Karpas-422 (cell line): ENCODE measurements around the gene MCC. TPM values are rescaled to one million over a fixed set of nuclear protein-coding genes. Genes with fewer than 3 reads are reported as not detected.

ENCODE experiments used
- DNase-seq: peaks from one replicate; pipeline ENCODE4 v3.0.0-alpha.2; 2015
- H2AFZ ChIP-seq: fragments of 200-600 bp; sonication (generic); 2 replicates; pipeline ENCODE4 v1.6.1; 2014; ENCODE audit warnings: antibody characterized with exemption, low read length, mixed read lengths
- H3K27ac ChIP-seq: fragments of 200-600 bp; sonication (generic); 2 replicates; pipeline ENCODE4 v1.5.1; 2014; ENCODE audit warnings: mild to moderate bottlenecking, low read length, moderate library complexity
- H3K27me3 ChIP-seq: fragments of 200-600 bp; sonication (generic); 2 replicates; pipeline ENCODE4 v1.6.1; 2014; ENCODE audit warnings: low read length, mixed read lengths
- H3K36me3 ChIP-seq: fragments of 200-600 bp; sonication (generic); 2 replicates; pipeline ENCODE4 v1.6.1; 2014; ENCODE audit warnings: low read length, mixed read lengths; ENCODE audit not compliant: insufficient read depth
- H3K4me1 ChIP-seq: fragments of 200-600 bp; sonication (generic); 2 replicates; pipeline ENCODE4 v1.6.1; 2014; ENCODE audit warnings: mild to moderate bottlenecking, low read length, mixed read lengths
- H3K4me2 ChIP-seq: fragments of 200-600 bp; sonication (generic); 2 replicates; pipeline ENCODE4 v1.6.1; 2014; ENCODE audit warnings: low read length, low read depth, mild to moderate bottlenecking; ENCODE audit not compliant: poor library complexity, severe bottlenecking
- H3K4me3 ChIP-seq: fragments of 200-600 bp; sonication (generic); 2 replicates; pipeline ENCODE4 v1.5.1; 2014; ENCODE audit warnings: mild to moderate bottlenecking, antibody characterized with exemption, low read length, mixed read lengths
- H3K79me2 ChIP-seq: fragments of 200-600 bp; sonication (generic); 2 replicates; pipeline ENCODE4 v1.6.1; 2014; ENCODE audit warnings: mild to moderate bottlenecking, low read length, mixed read lengths
- H3K9ac ChIP-seq: fragments of 200-600 bp; sonication (generic); 2 replicates; pipeline ENCODE4 v1.6.0; 2014; ENCODE audit warnings: low read length
- H3K9me2 ChIP-seq: fragments of 200-600 bp; sonication (generic), shearing (Covaris generic); replicated peaks from 2 replicates; pipeline ENCODE4 v1.6.0; 2014; ENCODE audit warnings: mild to moderate bottlenecking, low read length, moderate library complexity; ENCODE audit not compliant: insufficient read depth
- H3K9me3 ChIP-seq: fragments of 300-700, 200-600 bp; sonication (generic); 2 replicates; pipeline ENCODE4 v1.6.1; 2014; ENCODE audit warnings: low read length, mixed read lengths
- H4K20me1 ChIP-seq: fragments of 200-600 bp; sonication (generic); 2 replicates; pipeline ENCODE4 v1.6.1; 2014; ENCODE audit warnings: mild to moderate bottlenecking, antibody characterized with exemption, low read length, low read depth; ENCODE audit not compliant: insufficient read depth
- total RNA-seq: library from RNA; depleted of rRNA; stranded (reverse); fragments of >200 nt; shearing (Covaris generic); gene quantifications from 2 replicates; pipeline ENCODE4 v1.2.3, GENCODE V29; 2014; ENCODE audit warnings: low replicate concordance

Gene MCC
- total RNA-seq, 1 experiment from 2014 or later, result 5.5 TPM

DNA sequence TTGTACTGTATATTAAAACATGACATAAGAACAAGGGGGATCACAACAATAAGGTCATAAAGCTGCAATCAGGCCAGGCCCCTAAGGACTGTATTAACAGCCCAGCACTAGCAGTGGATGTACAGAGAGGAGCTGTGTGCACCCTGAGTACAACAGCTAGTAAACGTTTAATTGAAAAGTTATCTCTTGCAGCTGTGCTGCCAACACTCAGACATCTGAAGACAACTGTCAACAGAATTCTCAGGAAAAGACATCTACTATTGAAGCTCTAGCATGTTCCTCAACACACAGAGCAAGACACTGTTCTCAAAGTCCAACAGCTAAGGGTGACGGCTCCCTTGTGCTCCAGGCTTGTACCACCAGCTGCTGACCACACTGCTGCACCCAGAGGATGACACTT is 312.1 kb downstream of the MCC start:
- Histone ChIP-seq H3K27ac (no peak overlapping the region), H3K9me2 (no peaks in the 10 kb centered on the region), H3K9me3 (no peaks in the 10 kb centered on the region), H3K4me2 (no peak overlapping the region), H3K9ac (no peak overlapping the region), H3K4me3 (no peak overlapping the region), H3K79me2 (no peaks in the 10 kb centered on the region), H4K20me1 (no peaks in the 10 kb centered on the region), H3K36me3 (no peaks in the 10 kb centered on the region), H2AFZ (no peak overlapping the region), H3K4me1 (peaks cover 14% of the 10 kb centered on the region), H3K27me3 (no peaks in the 10 kb centered on the region)
- no peak for DNase-seq

DNA sequence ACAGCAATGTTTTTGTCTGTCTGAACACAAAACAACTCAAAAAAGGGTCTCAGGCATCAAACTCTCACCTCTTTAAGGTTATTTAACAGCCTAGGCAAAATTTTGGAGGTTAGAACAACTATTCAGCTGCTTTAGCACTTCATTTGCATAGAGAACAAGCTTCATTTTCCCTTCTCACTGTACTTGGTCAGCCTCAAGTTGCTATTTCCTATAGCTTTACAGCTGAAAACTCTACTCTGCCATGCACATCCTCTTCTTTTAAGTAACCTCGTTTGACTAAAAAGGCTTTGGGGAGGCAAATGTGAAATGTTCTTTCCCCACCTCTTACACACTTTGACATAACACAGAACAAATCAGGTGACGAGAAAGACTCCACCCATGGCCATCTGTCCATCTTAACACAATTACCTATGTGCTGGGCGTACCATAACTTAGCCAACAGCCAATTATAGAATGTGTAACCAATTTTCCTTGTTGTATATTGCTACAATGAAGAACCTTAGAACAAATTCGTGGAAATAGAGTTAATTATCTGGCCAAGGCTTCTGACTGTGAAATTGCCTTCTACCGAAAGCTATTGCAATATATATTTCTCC is 315.9 kb downstream of the MCC start:
- peaks cover 18% of the 10 kb centered on the region for H3K4me1 ChIP-seq
- H2AFZ ChIP-seq, result no peak overlapping the region
- no peaks in the 10 kb centered on the region for H4K20me1 ChIP-seq
- no peaks in the 10 kb centered on the region for H3K9me2 ChIP-seq
- H3K79me2 ChIP-seq, result no peaks in the 10 kb centered on the region
- 0 out of 2 replicates have a peak, but pooled peaks cover 2% of the 10 kb centered on the region for H3K27me3 ChIP-seq
- H3K9me3 ChIP-seq, result no peaks in the 10 kb centered on the region
- DNase-seq, result peak; percentile 60
- no peaks in the 10 kb centered on the region for H3K36me3 ChIP-seq
- no peak overlapping the region for H3K9ac ChIP-seq
- no peak overlapping the region for H3K4me2 ChIP-seq
- no peak overlapping the region for H3K4me3 ChIP-seq
- H3K27ac ChIP-seq, result no peak overlapping the region

DNA sequence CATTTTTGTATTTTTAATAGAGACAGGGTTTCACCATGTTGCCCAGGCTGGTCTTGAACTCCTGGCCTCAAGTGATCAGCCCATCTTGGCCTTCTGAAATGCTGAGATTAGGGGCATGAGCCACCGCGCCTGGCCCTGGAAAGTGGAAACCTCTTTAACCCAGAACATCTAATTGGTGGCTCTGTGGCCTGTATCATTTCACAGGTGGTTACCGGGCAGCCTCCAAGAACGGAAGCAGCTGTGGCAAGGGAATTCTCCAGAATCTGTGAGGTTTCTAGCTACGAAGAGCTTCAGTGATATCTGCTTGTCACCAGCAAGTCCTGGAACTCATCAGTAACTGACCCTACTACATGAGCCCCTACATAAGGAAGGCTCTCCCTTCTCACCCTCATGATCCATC is 316.7 kb downstream of the MCC start:
- Histone ChIP-seq H3K79me2 (no peaks in the 10 kb centered on the region), H3K9ac (no peak overlapping the region), H3K9me2 (no peaks in the 10 kb centered on the region), H3K4me1 (peaks cover 18% of the 10 kb centered on the region), H3K27me3 (0 out of 2 replicates have a peak, but pooled peaks cover 2% of the 10 kb centered on the region), H4K20me1 (no peaks in the 10 kb centered on the region), H3K9me3 (no peaks in the 10 kb centered on the region), H3K4me2 (no peak overlapping the region), H2AFZ (no peak overlapping the region), H3K4me3 (no peak overlapping the region), H3K27ac (no peak overlapping the region), H3K36me3 (no peaks in the 10 kb centered on the region)
- DNase-seq, result no peak

GRCh38 chr5:113170707-113171106 is 317.5 kb downstream of the MCC start:
- H3K4me2 ChIP-seq, result no peak overlapping the region
- no peaks in the 10 kb centered on the region for H3K36me3 ChIP-seq
- no peak overlapping the region for H3K4me3 ChIP-seq
- peaks cover 18% of the 10 kb centered on the region for H3K4me1 ChIP-seq
- H4K20me1 ChIP-seq, result no peaks in the 10 kb centered on the region
- DNase-seq, result no peak
- H3K79me2 ChIP-seq, result no peaks in the 10 kb centered on the region
- no peaks in the 10 kb centered on the region for H3K9me2 ChIP-seq
- H2AFZ ChIP-seq, result no peak overlapping the region
- H3K9me3 ChIP-seq, result no peaks in the 10 kb centered on the region
- no peak overlapping the region for H3K9ac ChIP-seq
- 0 out of 2 replicates have a peak, but pooled peaks cover 2% of the 10 kb centered on the region for H3K27me3 ChIP-seq
- no peak overlapping the region for H3K27ac ChIP-seq

DNA sequence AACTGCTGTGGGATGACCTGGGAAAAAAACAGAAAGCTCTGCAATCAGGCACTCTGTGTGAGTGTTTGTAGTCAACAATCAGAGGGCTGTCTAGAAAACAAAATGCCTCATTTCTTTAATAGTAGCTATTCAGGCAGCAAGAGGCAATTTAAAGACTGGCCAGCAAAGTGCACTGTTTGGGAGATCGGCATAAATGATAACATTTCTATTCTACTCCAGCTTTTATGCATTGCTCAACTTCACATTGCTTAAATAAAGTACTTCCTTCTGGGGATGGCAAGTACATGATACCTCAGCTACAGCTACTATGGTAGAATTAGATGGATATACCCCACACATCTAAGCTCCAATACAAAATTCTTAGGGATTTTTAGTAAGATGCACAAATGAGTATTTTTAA is 318.5 kb downstream of the MCC start:
- Histone ChIP-seq H3K79me2 (no peaks in the 10 kb centered on the region), H3K4me2 (no peak overlapping the region), H3K9me3 (no peaks in the 10 kb centered on the region), H4K20me1 (no peaks in the 10 kb centered on the region), H3K9me2 (no peaks in the 10 kb centered on the region), H2AFZ (no peak overlapping the region), H3K4me1 (peaks cover 18% of the 10 kb centered on the region), H3K36me3 (no peaks in the 10 kb centered on the region), H3K4me3 (no peak overlapping the region), H3K27me3 (0 out of 2 replicates have a peak, but pooled peaks cover 2% of the 10 kb centered on the region), H3K9ac (no peak overlapping the region), H3K27ac (no peak overlapping the region)
- no peak for DNase-seq

GRCh38 chr5:113167985-113168384 is 320.3 kb downstream of the MCC start:
- DNase-seq, result no peak
- Histone ChIP-seq H3K9me3 (no peaks in the 10 kb centered on the region), H3K27ac (no peak overlapping the region), H3K4me3 (no peak overlapping the region), H3K79me2 (no peaks in the 10 kb centered on the region), H2AFZ (no peak overlapping the region), H4K20me1 (no peaks in the 10 kb centered on the region), H3K4me2 (no peak overlapping the region), H3K9me2 (no peaks in the 10 kb centered on the region), H3K9ac (no peak overlapping the region), H3K27me3 (0 out of 2 replicates have a peak, but pooled peaks cover 2% of the 10 kb centered on the region), H3K4me1 (peaks cover 30% of the 10 kb centered on the region), H3K36me3 (no peaks in the 10 kb centered on the region)

DNA sequence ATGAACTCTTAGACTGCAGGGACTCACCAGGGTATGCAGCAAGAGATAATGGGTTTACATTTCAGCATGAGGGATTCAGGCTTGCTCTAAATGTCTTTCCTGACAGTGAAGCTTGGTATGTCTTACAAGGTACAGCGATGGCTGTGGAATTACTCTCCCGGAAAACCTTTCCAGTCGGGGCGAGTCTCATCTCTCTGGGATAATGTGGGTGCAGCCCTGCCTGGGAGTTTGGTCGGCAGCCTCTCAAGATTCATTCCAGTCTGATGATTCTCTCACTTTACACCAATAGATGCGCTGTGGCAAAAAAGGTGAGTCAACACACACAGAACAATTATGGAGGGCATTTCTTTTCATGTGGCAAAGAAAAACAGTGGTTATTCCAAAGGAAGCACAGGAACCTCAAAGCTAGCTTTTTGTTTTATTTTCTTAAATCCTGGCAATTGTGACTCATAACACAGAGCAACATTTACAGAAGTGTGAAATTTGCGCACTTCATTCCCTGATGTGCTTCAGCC is 321.3 kb downstream of the MCC start:
- no peaks in the 10 kb centered on the region for H3K36me3 ChIP-seq
- no peak overlapping the region for H2AFZ ChIP-seq
- no peaks in the 10 kb centered on the region for H3K79me2 ChIP-seq
- H3K4me1 ChIP-seq, result peaks cover 25% of the 10 kb centered on the region
- H3K9me3 ChIP-seq, result no peaks in the 10 kb centered on the region
- no peak overlapping the region for H3K4me2 ChIP-seq
- 0 out of 2 replicates have a peak, but pooled peaks cover 2% of the 10 kb centered on the region for H3K27me3 ChIP-seq
- DNase-seq, result no peak
- H3K9ac ChIP-seq, result no peak overlapping the region
- no peaks in the 10 kb centered on the region for H4K20me1 ChIP-seq
- H3K27ac ChIP-seq, result no peak overlapping the region
- H3K4me3 ChIP-seq, result no peak overlapping the region
- H3K9me2 ChIP-seq, result no peaks in the 10 kb centered on the region

DNA sequence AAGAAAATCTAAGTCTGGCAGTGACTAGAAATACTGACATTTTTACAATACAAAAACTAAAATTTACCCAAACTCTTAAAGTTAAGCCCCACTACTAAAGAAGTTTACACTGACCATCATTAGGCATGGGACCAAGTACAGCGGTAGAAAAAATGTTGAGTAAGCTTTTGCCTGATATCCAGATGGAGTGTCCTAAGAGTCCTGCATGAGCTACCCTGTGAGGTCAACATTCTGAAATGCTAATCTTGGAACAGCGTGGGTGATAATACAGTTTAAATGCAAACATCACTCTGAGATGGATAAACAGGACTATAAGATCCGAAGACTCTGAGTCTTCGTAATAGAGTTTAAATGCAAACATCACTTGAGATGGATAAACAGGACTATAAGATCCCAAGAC is 322.0 kb downstream of the MCC start:
- Histone ChIP-seq H3K9ac (no peak overlapping the region), H3K36me3 (no peaks in the 10 kb centered on the region), H3K27me3 (0 out of 2 replicates have a peak, but pooled peaks cover 2% of the 10 kb centered on the region), H4K20me1 (no peaks in the 10 kb centered on the region), H2AFZ (no peak overlapping the region), H3K4me2 (no peak overlapping the region), H3K9me3 (no peaks in the 10 kb centered on the region), H3K9me2 (no peaks in the 10 kb centered on the region), H3K4me3 (no peak overlapping the region), H3K27ac (no peak overlapping the region), H3K79me2 (no peaks in the 10 kb centered on the region), H3K4me1 (peaks cover 23% of the 10 kb centered on the region)
- no peak for DNase-seq
